Subcutaneous preadipocyte (primary cell): ENCODE measurements around the gene REG3G. TPM values are rescaled to one million over a fixed set of nuclear protein-coding genes. Genes with fewer than 3 reads are reported as not detected.

Source experiments
- total RNA-seq: library from RNA; depleted of rRNA; stranded (reverse); fragments of >200 nt; gene quantifications from 2 replicates; pipeline ENCODE4 v1.2.3, GENCODE V29; 2012

REG3G gene
- total RNA-seq, result not detected in 2 replicates

DNA sequence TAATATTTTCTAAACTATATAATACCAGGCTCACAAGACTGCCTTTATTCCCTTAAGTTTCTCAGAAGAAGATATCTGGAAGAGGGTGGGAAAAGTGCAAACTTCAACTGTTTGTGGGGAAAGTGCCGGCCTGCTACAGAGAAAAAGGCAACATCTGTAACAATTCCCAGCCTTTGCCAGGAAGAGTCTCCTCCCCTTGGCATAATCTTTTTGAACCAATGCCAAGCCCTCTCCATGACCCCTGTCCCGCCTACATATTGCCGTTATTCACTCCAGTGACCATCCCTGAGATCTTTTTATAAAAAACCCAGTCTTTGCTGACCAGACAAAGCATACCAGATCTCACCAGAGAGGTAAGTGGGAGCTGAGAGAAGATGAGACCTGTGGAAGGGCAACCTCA, at the start of gene REG3G:
Gene REG3G (plus strand): TSS at position 282 of the 400 bp plus-strand sequence. CDS start 392 bp downstream, outside the sequence.

Other genes with a start within 250 kb of the REG3G start
- gene REG1B, start 62.3 kb downstream of the REG3G start, total RNA-seq, result not detected in 2 replicates
- not detected in 2 replicates for gene REG1A, start 94.8 kb downstream of the REG3G start, total RNA-seq
- gene REG3A, start 134.1 kb downstream of the REG3G start, total RNA-seq, result not detected in 2 replicates